Measurements from ENCODE around the gene MEAK7. TPM values are rescaled to one million over a fixed set of nuclear protein-coding genes. Genes with fewer than 3 reads are reported as not detected.
A peak's percentile ranks its signal among the peaks of the same experiment; 100 is the strongest.

Gene MEAK7
- total RNA-seq, 1 donor from 2014 or later: 15.6 TPM

DNA sequence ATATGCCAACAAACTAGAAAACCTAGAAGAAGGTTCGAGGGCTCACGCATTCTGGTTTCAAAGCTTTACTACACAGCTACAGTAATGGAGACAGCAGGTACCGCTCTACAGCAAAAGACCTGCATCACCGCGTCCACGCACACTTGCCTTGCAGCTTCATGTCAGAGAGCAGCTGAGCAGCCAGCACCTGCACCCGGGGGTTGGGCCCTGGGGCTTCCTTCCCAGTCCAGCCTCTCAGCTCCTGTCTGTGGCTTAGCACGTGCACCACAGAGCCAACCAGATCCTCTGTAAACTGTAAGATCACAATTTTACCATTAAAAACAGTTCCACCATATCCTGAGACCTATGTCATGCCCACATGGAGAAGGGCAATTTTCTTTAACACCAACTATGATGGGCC is 15.3 kb downstream of the MEAK7 start:
- no peak for DNase-seq (ENCODE audit: low read depth, low spot score)

DNA sequence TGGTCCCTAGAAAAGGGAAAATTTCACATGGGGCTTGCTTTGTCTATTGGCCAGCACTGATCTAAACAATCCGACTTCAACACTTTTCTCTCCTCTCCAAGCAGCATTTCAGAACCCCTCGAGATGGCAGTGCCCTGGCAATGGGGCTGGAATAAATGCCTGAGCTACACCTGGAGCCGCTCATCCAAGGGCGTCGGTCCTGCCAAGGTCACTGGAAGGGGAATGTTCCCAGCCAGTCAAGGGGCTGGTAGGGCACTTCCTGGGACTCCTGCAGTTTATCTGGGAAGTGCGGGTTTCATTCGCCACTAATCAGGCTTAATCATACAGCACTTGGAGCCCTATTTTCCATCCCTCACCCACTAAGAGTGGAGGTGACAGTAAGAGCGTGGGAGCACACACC is 17.1 kb downstream of the MEAK7 start:
- no peak for DNase-seq (ENCODE audit: low read depth, low spot score)

DNA sequence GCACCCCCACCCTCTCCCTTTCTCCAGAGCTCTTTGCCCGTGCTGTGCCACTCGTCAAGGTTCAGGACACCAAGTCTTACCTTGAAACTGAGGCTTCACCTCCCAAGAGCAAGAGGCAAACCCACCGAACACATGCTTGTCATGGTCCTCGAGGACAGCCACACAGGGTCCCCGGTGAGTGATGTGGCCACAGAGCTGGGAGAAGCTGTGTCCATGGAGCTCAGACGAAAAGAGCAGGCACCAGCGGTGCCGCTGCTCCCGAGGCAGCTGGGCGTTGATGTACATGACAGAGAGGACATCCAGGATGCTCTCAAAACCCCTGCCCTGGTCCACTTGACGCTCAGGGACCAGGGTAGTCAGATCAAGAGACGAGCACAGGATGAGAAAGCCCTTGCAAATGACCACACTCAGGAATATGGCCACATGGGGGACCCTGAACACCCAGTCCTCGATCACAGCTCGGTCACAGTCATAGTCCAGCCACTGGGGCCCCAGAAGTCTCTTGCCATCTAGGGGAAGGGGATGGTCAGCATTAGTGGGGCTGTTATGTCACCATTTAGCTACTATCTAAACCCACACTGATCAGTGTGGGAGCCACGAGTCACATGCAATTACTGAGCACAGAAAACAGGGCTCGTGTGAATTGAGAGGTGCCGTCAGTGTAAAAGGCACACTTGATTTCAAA is 17.8 kb downstream of the MEAK7 start:
- DNase-seq (ENCODE audit: low read depth, low spot score): no peak

GRCh38 chr16:84486126-84486525 is 18.3 kb downstream of the MEAK7 start:
- no peak for DNase-seq (ENCODE audit: low read depth, low spot score)

- DNase-seq (ENCODE audit: low read depth, low spot score): no peak
Observed at GRCh38 chr16:84485255-84486010, 19.0 kb downstream of the MEAK7 start.

GRCh38 chr16:84484579-84485254 is 19.7 kb downstream of the MEAK7 start:
- peak; percentile 29 for DNase-seq (ENCODE audit: low read depth, low spot score)

DNA sequence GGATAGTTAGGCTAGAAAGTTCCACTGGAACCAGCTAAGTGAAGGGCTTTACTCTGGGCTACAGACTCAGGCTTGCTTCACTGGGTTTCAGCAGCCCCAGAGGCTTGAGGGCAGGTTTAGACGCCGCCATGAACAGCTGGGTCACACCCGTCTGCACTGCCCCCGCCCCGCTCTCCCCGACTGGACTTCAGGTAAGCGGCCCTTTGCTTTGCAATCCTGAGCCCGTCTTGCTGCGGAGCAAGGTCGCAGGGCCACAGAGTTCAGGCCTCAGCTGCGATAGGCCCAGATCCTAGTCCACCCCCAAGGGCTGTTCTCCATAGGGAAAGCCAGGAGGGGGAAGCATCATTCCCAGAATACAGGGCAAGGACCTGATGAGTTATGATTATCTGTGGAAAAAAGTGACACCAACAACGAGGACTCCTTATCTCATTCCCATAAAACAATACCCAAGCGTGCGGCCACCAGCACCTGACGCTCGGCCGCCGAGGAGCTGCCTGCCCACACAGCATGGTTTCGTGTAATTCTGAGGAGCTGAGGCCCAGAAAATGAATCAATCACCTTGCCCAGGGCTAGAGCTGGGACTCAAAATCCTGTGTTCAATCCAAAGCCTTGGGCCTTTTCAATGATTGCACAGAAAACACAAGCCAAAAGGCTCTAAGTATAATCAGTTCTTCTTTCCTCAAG is 20.4 kb downstream of the MEAK7 start:
- no peak for DNase-seq (ENCODE audit: low read depth, low spot score)

DNA sequence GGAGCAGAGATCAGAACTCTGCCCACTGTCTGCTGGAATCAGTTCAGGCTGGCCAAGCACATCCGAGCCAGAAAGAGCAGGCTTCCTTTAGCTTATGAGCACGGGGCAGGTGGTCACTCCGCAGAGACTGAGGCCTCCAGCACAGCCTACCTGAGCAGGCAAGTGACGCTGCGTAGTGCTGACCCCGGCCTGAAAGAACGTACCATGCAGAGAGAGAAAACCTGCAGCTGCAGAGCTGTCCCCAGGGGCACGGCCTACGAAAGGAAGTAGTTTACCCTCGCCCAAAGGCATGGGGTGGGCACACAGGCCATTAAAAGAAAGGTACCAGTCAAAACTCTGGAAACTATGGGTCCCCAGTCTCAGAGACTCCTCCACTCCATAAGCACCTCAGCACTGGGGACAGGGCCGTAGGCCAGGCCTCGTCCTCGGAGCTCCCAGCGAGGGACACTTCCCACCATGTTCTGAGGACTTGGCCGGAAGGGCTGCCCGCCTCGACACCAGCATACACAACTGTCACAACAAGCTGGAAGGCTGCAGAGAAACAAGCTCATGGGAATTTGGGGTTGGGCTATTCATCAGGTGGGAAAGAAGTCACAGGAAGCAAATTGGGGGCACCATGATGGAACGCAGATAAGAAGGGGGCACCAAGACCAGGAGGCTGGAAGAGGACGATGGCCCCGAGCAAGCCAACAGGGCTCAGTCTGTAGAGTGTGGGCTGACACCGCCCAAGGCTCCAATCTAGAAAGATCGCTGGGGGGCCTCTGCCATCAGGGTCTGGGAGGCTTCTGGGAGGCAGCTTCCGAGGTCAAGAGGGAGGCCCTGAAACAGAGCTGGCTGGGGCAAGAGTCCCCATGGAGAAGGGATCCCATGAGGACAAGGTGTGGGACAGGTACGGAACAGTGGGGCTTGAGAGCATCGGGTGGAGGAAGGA is 21.2 kb downstream of the MEAK7 start:
- DNase-seq (ENCODE audit: low read depth, low spot score): no peak

DNA sequence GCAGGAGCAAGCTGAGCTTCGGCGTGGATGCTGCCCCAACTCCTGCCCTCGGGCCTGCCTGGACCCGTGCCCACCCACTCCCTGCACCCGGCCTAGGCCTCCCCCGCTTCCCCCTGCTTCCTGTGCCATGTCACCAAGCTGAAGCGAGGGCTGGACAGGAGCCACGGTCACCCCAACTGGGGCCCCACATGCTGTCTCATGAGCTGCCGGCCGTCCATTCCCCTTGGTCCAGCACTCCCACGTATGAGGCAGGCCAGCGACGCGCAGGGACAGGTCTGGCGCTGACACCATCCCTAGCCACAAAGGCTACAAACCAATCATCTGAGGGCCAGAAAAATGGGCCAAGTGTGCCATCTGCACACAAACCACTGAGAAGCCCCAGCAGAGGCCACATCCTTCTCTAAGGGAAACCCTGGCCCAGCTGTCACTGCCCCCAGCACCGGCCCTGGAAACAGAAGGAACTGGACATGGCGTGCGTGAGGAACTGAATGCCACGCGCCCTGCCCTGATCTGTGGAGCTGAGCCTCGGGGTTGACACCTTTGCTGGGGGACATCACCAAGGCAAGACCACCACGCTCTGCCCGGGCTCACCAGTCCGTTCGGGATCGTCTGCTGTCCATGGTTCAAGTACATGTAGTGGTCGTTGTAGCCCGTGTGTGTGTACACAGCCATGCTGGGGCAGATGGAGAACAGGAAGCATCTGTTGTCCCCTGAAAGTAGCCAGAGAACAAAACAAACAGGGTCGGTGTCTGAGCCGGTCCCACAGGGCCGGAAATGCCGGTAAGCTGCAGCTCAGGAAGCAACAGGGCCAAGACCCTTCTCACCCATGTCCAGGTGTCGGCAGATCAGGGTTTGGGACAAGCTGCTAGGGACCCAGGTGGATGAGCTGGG is 22.2 kb downstream of the MEAK7 start:
- no peak for DNase-seq (ENCODE audit: low read depth, low spot score)

DNA sequence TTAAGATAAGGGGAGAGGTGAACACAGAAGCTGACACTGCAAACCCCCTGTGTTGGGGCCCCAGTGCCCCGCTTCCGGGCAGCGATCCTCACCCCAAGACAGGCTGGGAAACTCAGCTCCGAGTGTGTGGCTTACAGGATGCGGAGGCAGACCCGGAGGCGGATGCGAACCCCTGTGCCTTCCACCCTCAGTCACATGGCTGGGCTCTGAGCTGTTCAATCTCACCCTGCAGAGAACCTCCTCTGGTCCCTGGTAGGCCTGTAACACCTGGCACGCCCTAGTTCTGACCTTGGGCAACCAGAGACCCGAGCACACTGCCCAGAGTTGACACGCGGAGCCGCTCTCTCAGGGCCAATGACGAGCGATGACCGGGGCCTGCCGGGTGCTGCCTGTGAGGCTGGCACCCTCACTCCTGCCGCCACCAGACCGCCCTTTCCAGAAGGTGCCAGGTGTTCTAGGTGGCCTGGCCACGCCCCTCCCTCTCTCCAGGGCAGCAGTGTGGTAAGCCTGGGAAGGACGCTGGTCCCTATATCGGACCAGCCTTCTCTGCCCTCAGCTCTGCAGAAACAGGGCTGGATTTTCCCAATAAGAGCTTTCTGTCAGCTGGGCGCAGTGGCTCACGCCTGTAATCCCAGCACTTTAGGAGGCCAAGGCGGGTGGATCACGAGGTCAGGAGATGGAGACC is 23.3 kb downstream of the MEAK7 start:
- no peak for DNase-seq (ENCODE audit: low read depth, low spot score)

DNA sequence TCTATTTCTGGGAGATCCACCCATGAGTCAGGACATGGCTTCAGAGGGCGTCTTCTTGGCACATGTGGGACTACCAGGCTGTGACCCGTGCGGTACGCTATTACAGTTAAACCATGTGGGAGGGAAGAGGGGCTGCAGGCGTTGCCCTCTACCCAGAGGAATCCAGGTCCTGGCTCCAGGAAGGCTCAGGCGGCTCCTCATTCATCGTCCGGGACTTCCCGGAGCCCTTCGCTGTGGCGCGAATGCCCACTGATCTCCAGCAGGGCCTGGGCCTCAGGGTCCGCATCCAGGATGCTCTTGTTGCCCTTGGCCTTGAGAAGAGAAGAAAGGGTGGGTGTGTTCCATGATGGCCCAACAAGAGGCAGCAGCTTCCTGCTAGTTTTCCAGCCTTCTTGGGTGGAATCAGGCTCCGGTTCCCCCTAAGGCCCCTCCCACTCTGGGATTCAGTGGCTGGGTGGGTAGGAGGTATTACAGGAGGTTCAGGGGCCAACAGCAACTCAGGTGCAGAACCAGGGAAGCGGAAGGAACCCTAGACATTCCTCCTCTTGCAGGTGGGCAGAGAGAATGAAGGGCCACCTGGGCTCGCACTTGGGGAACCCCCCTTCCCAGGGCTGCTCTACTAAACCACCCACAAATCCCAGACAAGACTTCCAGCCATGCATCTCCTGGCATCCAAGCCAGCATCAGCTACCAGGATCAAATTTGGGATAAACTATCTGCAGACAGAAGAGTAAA is 24.6 kb downstream of the MEAK7 start:
- DNase-seq (ENCODE audit: low read depth, low spot score): no peak

- no peak for DNase-seq (ENCODE audit: low read depth, low spot score)
Observed at GRCh38 chr16:84478172-84478947, 26.1 kb downstream of the MEAK7 start.

GRCh38 chr16:84477661-84478060 is 26.8 kb downstream of the MEAK7 start:
- DNase-seq (ENCODE audit: low read depth, low spot score): no peak

- no peak for DNase-seq (ENCODE audit: low read depth, low spot score)
Observed at GRCh38 chr16:84476401-84476800, 28.1 kb downstream of the MEAK7 start.

GRCh38 chr16:84475643-84476240 is 28.7 kb downstream of the MEAK7 start:
- no peak for DNase-seq (ENCODE audit: low read depth, low spot score)

DNA sequence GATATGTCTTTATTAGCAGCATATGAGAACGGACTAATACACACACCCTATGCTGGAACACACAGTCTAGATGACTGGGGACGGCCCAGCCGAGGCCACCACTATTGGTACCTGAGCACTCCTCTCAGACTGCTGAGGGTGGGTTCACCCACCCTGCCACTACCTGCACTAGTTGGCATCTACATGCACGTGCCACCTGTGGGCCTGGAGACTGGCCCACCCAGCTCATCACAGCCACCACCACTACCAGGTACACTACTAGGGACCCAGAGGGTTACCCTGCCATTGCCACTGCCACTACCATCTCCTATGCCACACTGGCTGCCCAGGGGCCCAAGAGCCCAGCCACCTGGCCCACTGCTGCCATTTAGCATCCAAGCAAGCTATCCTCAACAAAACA is 32.5 kb downstream of the MEAK7 start:
- no peak for DNase-seq (ENCODE audit: low read depth, low spot score)

DNA sequence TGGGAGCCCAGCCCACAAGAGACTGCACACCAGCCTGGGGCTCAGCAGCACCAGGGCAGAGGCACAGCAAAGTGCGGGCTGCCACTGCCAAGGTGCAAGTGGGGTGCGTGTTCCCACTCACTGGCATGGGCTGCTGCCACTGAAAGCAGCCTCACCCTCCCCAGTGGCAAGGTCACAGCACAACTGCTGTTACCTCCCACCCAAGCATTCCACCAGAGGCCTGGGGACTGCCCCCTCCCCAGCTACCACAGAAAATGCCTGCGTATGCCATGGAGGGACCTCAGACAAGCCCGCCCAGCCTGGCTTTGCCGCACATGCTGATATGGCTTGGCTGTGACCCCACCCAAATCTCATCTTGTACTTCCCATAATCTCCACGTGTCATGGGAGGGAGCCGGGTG is 33.1 kb downstream of the MEAK7 start:
- DNase-seq (ENCODE audit: low read depth, low spot score): no peak
